Activated effector memory CD4-positive, alpha-beta T cell treated with Interleukin-2 at 50 U/mL for 16 hours (primary cell): ENCODE results near the gene CDK19.
"Not testable (repeated sequence)": the region's sequence is repeated elsewhere in the genome, so short reads cannot be mapped to it uniquely, and the experiment has no call there.

ENCODE experiments used
- DNase-seq: peaks from one replicate; pipeline ENCODE4 v3.0.0-alpha.2; 2020

Gene CDK19

DNA sequence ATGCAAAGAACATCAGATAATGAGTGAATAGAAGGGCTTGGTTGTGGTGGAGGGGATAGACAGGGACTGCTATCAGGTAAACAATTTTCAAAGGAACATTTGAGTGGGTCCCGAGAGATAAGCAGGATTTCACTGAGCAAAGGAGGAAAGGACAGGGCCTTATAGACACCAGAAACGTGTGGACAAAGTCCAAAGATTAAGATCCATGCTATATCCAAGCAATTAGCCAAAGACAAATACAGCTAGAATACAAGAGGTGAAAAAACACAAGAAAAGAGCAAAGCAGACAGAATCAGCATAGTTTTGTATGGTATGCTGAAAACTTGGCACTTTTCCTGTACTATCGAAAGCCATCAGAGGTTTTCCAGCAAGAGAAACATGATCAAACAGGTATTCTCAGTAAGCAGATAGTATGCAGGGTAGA is 59.8 kb downstream of the CDK19 start:
- DNase-seq = no peak

DNA sequence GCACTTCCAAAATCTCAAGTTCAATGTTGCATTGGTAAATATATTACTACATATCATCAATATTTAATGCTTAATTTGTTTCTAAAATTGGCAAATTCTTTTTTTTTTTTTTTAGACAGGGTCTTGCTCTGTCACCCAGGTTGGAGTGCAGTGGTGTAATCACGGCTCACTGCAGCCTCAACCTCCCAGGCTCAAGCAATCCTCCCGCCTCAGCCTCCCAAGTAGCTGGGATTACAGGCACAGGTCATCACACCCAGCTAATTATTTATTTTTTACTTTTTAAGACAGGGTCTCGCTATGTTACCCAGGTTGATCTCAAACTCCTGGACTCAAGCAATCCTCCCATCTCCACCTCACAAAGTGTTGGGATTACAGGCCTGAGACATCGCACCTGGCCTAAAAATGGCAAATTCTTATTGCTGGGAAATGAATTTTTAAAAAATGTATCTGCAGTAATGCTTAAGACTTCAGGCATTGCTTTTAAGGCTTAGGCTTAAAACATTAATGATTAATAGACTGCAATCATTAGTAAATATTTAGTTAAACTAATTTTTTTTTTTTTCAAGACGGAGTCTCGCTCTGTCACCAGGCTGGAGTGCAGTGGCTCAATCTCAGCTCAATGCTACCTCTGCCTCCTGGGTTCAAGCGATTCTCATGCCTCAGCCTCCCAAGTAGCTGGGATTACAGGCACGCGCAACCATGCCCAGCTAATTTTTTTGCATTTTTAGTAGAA is 61.2 kb downstream of the CDK19 start:
- not testable (repeated sequence) for DNase-seq

DNA sequence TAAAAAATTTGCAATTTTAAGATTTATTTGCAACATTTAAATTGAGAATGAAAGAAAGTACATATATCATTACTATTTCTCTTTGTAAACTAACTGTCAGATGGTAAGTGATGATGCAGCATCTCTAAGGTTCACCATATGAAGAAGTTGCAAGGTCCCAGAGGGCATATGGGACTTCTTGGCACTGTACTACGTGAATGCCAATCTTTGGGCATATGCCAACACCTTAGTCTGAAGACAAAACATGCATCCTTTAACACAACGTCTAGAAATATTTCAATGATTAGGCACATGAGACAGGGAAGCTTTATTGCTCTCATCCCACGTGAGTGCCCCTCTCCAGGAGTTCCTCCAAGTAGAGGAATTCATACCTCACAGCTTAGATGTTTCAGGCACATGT is 66.8 kb downstream of the CDK19 start:
- DNase-seq = no peak

DNA sequence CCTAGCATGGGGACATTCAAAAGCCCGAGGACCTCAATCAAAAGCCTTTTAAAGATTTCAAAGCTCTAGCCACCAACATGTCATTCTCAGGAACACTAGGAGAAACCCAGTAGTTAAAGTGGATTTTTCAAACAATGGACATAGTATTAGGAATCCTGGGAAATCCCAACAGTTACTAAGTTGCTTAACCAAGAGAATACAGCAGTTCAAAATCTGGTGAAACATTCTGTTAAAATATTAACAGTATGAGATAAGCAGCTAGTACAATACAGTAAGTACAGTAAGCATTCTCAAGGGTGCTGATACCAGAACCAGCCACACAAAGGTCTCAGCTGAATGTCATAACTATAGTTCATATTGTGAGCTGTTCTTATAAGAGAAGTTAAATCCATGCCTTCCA is 68.6 kb downstream of the CDK19 start:
- no peak for DNase-seq

DNA sequence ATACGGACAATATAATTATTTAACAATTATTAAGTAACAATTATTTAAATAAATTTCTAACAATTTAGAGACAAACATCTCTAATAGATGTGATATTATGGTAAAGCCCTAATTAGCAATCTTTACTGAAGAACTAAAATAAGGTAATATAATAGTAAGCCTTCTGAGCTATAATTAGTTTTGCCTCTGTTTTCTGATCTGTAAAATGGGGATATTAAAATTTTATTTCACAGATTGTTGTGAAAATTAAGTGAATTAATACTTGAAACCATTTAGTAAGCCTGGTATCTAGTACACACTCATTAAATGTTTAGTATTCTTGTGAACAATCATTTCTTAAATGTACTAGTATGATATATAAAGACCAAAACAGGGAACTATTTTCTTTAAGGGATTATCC is 70.3 kb downstream of the CDK19 start:
- no peak for DNase-seq

DNA sequence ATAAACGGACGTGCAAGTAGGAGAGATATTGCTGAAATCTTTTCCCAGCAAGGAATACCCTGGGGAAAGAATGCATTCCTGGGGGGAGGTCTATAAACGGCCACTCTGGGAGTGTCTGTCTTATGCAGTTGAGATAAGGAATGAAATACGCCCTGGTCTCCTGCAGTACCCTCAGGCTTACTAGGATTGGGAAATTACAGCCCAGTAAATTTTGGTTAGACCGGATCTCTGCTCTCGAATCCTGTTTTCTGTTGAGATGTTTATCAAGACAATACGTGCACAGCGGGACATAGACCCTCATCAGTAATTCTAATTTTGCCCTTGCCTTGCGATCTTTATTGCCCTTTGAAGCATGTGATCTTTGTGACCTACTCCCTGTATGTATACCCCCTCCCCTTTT is 72.7 kb downstream of the CDK19 start:
- not testable (repeated sequence) for DNase-seq

DNA sequence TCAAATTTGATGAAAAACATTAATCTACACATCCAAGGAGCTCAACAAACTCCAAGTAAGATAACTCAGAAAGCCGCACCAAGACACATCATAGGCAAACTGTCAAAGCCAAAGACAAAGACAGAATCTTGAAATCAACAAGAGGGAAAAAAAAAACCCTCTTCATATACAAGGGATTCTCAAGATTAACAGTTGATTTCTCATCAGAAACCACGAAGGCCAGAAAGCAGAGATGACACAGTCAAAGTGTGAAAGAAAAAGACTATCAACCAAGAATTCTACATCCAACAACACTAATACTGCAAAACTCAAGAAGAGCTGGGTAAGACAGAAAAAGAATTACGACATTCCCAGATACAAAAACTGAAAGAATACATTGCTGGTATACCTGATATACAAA is 73.8 kb downstream of the CDK19 start:
- DNase-seq = no peak

DNA sequence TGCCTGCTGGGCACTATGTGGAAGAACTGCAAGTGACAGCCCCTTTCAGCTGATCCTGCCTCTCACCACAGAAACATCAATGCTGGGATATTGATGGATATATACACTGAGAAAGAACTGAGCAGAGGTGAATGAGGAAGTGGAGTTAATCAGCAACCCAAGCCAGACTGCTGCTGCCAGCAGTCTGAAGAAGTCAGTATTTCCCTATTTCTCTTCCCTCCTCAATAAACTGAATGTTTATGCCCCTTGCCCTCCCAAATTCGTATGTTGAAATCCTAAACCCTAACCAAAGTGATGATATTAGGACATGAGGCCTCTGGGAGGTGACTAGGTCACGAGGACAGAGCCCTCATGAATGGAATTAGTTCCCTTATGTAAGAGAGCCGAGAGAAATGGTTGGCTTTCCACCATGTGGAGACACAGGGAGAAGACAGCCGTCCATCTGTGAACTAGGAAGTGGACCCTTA is 76.3 kb downstream of the CDK19 start:
- DNase-seq = no peak

DNA sequence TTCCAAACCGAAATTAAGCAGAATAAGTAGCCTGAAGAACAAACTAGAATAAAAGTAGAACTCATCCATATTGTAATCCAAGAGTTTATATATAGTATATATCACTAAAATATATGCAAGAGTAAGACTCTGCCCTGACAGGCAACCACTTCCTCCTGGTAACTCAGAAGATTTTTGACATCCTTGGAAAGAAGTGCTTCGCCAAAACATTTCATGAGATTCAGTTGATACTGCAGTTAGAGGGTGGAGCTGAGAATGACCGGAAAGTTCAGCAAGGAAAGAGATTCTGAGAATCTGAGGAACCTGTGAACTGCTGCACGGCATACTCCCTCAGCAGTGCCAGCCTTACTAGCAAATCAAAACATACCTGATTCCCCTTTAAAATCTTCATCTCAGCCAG is 79.6 kb downstream of the CDK19 start:
- no peak for DNase-seq

DNA sequence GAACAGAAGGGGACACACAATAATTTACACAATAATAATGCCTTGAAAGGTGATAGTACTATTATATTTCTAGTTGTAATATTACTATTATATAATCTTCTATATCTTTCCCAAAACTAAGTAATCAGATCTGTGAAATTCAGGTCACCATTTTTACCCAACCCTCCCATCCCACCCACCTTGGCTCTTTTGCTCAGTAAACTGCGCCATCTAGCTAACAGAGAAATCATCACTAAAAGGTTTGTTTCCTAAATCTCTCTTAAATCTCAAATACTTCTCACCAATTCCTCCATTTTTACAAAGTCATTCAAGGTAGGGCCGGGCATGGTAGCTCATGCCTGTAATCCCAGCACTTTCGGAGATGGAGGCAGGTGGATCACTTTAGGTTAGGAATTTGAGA is 83.4 kb downstream of the CDK19 start:
- no peak for DNase-seq

DNA sequence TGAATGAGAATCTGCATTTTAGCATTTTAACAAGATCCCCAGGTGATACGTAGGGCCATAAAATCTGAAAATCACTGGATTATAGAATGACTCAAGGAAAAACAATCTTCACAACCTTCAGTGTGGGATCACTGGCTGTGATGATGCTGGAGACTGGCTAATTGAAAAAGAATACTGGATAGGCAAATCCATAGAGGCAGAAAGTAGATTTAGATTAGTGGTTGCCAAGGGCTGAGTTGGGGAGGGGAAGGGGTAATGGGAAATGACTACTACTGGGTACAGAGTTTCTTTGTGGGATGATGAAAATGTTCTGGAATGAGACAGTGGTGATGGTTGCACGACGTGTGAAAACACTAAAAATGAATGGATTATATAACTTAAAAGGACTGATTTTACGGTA is 84.1 kb downstream of the CDK19 start:
- no peak for DNase-seq

DNA sequence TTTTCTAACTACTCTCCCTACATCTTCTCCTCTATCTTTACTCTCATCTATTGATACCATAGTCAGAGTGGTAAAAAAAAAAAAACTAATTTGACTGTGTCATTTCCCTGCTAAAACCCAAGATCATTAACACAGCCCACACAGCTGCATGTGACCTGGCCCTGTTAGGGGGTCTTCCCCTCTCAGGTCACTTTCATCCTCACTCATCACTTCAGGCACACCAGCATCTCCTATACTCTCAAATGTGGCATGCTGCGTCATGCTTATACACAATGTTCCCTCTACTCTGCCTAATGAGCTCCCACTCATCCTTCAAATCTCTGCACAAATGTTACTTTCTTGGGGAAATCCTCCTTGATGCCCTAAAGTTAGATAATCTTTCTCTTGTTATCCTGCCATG is 86.8 kb downstream of the CDK19 start:
- no peak for DNase-seq

DNA sequence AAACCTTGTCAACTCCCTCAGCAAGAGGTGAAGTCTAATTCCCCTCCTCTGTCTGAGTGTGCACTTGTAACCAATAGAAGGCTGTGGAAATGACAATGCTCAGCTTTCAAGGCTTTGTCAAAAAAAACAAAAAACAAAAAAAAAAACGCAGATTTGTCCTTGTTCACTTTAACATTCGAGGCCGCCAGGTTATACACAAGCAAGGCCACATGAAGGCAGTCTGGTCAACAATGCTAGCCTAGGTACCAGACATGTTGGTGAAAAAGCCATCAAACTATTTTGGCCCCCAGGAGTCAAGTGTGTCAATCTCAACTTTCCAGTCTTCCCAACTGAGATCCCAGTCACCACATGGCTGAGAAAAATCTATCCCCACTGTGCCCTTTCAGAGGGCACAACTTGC is 92.3 kb downstream of the CDK19 start:
- no peak for DNase-seq

DNA sequence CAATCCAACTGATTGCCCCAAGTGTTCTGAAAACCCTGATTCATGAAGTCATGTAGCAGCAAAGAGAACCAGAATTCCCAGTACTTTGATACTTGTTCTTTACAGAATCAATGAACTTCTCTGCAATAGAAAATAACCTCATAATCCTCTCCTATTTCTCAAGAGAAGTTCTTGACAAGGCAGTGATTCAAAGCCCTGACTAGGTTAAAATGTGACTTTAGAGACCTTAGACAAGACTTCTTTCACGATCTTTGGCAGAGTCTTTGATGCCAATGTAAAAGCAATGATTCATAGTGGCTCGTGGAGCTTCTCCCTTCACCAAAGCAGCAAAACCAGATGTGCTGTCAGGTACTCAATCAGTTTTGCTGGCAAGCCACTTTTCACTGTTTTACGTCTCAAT is 95.2 kb downstream of the CDK19 start:
- DNase-seq = no peak

DNA sequence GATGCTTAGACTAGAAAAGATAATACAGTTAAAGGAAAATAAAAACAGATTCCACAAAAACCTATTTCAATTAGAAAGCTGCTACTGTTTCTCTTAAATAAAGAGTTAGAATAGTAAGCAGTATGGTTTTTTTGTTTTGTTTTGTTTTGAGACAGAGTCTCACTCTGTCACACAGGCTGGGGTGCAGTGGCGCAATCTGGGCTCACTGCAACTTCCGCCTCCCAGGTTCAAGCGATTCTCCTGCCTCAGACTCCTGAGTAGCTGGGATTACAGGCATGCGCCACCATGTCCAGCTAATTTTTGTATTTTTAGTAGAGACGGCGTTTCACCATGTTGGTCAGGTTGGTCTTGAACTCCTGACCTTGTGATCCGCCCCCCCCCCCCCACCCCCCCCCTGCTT is 95.7 kb downstream of the CDK19 start:
- DNase-seq = not testable (repeated sequence)

DNA sequence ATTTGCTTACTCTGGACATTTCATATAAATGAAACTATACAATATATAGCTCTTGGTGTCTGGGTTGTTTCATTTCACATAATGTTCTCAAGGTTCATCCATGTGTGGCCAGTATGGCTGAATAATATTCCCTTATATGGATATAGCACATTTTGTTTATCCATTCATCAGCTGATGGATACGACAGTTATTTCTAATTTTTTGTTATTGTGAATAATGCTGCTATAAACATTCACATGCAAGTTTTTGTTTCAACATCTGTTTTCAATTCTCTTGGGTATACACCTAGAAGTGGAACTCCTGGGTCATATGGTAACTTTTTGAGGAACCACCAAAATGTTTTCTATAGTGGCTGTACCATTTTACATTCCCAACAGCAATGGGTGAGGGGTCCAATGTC is 101.1 kb downstream of the CDK19 start:
- DNase-seq = no peak

DNA sequence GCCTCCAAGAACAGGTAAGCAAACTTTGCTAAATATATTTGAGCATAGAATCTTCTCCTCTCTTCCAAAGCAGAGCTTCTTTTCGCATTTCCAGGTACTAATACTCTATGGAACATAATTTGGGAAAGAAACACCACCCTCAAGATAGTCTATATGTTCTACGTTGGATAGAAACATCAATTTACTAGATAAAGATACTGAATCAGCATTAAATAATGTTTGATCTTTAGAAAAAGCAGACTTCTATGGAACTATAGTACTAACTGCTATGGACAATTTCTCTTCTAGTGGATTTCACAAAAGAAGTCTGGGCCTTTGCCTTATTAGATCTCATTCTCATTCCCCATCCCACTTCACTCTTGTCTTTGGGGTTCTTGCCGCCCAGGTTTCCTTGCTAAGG is 103.0 kb downstream of the CDK19 start:
- DNase-seq = no peak

DNA sequence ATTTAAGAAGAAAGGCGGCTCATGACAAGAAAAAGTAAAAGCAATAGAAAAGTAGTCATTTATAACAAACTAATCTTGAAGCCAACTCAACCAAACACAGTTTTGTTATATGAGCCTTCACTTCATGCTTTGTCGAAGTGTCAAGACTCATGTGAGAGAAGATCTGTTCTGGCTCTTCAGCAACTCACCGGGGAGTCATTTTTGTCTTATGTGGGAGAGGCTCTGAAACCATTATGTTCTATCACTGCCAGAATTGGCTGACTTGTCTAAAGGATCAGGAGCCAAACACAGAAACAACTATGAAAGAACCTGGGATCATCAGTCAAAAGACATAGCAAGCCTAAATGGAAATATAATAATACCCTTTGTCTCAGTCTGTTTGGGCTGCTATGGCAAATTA is 105.2 kb downstream of the CDK19 start:
- no peak for DNase-seq

DNA sequence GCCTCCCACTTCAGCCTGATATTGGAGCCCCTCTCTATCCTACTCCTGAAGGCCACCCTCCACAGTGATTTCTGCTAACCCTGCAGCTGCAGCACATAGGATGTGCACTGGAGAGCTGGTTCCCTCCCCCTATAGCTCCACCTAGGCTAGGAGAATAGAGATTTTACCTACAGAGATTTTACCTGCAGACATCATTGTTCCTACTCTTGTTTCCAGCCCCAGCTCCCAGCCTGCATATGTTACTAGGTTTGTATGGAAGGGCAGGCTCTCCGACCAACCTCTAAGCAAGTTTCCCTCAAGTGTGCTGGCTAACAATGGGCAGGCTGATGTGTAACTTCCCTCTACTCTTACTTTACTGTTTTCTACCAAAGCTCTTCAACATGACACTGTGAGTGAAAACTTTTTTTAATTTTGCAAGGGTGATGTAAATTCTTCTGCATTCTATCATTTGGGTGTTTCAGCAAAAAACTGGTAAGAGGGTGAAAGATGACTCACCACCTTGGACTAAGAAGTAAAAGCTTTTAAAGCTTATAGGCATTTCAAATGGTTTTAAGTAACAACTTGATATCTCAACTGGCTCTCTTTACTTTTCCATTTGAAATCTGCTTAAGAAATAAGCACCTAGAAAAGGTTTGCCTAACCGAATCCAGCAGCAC is 106.8 kb downstream of the CDK19 start:
- no peak for DNase-seq

DNA sequence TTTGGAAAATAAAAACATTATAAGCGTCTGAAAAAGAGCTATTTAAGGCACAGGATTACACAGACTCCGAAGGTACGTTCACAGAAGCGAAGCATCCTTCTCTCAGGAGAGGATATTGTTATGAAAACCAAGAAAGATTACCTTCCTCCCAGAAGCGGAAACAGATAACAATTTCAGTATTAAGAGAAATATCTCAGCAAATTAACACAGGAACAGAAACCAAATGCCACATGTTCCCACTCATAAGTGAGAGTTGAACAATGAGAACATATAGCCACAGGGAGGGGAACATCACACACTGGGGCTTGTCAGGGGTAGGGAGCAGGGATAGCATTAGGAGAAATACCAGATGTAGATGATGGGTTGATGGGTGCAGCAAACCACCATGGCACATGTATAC is 109.7 kb downstream of the CDK19 start:
- no peak for DNase-seq

DNA sequence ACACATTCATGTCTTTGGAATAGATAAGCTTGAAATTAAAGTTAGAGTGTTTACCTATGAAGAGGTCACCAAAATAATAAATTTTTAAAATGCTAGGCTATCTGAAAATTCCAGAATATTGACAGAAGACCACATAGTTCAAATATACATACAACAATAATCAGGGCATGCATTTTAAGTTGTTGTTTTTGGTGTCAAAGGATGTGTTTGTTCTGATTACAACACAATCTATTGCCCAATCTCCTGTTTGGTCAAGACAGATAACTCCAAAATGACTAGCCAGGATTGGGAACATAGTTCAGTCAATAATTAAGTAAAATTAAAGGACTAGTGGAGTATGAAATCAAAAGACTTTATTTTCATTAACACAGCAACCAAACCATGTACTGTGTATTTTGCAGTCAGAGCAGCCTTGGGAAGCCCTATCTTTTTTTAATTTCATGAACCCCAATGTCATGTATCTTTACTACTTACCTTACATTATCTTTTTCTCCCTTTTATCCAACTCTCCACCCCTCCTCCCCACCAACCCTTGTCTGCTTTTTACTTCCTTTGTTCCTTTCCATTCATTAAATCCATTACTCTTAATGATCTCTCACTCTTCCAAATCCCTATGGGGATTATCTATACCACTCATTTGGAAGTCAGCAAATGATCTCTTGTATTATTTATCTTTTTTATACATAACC is 111.2 kb downstream of the CDK19 start:
- DNase-seq = no peak

DNA sequence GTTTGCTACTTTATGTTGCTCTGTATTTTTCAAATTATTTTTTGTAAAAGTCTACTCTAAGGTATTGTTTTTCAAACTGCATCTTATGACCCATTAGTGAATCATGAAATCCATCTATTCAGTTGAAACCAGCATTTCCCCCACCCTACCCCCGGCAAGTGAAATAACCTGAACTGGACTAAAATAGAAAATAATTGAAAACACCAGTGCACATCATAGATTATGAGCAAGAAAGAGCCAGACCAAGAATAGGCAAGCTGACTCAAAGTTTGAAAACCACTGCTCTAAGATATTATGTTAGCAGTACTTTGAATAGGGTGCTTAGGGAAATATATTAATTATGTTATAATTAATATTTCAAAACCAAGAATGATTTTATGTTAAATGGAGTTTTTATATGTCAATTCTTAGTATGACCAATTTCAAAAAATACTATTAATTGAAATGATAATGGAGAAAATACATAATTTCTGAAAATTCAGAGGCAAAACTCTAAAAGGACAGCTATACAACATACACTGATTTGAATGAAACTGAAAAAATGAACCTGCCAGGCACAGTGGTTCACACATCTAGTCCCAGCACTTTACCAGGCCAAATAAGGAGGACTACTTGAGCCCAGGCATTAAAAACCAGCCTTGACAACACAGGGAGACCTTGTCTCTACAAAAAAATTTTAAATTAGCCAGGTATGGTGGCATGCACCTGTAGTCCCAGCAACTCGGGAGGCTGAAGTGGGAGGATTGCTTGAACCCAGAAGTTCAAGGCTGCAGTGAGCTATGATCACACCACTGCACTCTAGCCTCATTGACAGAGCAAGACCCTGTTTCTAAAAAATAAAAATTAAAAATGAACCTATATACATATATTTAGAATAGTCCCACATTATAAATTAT is 112.0 kb downstream of the CDK19 start:
- DNase-seq = no peak

DNA sequence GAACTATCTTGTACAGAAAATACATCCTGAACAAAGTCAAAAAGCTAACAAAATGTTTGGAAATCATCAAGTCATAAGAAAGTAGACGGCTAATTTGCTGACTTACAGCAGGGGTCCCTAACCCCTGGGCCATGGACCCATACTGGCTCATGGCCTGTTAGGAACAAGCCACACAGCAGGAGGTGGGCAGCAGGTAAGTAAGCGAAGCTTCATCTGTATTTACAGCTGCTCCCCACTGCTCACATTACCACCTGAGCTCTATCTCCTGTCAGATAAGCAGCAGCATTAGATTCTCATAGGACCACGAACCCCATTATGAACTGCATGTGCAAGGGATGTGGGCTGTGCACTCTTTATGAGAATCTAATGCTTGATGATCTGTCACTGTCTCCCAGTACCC is 115.5 kb downstream of the CDK19 start:
- DNase-seq = no peak
